Activated T-cell treated with anti-CD3 and anti-CD28 coated beads for 4 hours (primary cell): Measurements from ENCODE around the gene LKAAEAR1.
"Not testable (repeated sequence)": the region's sequence is repeated elsewhere in the genome, so short reads cannot be mapped to it uniquely, and the experiment has no call there.

ENCODE experiments used
- DNase-seq: peaks from one replicate; pipeline ENCODE4 v3.0.0-alpha.2; 2020

Gene LKAAEAR1

DNA sequence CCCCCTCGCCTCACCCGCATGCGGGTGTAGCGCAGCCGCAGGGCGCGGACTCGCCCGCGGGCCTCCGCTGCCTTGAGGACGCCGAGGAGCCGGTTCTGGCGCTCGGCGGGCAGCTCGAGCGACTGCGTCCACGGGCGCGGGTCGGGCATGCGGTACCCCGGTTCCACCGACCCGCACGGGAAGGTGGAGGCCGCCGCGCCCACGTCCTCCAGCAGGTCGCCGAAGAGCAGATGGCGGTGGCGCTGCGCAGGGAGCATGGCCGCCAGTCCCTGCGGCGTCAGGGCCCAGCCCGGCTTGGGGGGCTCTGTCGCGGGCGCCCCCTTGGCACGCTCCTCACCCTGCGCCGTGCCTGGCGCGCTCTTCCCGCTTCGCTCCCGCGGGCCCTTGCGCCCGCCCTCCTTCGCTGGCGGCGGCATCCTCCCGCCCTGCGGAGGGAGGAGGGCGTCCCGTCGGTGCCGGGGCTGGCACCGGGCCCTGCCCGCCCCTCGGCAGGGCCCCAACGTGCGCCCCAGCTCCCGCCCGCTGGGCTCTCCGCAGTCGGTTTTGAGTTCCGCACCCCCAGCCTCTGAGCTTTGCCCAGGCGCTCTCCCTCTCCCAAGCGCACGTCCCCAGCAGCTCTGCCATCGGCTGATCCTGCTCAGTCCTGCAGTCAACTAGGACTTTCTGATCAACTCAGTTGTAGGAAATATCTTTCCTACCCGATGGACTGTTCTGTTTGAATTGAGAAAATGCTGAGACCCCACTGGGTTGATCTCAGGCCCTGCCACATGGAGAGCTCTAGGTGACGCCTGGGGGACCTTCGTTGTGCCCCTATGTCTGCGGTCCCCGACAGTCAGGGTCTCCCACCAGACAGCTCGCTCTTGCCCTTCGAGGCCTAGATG is at the start of gene LKAAEAR1:
LKAAEAR1 (minus strand) TSS at position 595 of the 881 bp plus-strand sequence; CDS start at position 416, 179 bp downstream.
- DNase-seq, result no peak

GRCh38 chr20:64131406-64131805 is 47.2 kb upstream of the LKAAEAR1 start:
- DNase-seq, result no peak

DNA sequence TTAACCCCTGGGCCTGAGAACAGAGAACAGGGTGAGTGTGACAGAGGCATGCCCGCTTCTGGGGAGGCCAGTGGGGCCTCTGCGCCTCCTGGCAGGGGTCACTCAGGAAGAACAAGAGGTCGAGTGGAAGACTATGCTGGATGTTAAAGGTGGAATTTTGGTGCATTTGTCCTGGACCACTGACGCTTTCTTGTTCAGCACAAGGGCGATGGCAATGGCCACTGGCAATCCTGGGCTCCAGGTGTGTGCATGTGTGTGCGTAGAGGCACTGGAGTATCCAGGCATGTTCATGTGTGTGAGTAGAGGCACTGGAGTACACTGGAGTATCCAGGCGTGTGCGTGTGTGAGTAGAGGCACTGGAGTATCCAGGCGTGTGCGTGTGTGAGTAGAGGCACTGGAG is 46.7 kb upstream of the LKAAEAR1 start:
- DNase-seq, result no peak

DNA sequence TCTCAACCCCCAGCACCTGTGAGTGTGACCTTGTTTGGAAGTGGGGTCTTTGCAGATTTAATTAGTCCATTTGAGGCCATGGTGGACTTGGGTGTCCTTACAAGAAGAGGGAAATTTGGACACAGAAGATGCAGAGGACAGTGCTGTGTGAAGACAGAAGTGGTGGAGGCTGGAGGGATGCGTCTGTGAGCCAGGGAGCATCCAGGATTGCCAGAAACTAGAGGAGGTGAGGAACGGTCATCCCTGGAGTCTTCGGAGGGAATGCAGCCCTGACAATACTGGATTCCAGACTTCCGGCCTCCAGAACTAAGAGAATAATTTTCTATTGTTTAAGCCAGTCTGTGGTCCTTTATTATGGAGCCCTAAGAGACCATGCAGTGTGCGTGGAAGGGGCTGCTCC is 46.1 kb upstream of the LKAAEAR1 start:
- no peak for DNase-seq

- no peak for DNase-seq
Observed at GRCh38 chr20:64129146-64129782, 45.1 kb upstream of the LKAAEAR1 start.

GRCh38 chr20:64123517-64123916 is 39.3 kb upstream of the LKAAEAR1 start:
- not testable (repeated sequence) for DNase-seq

DNA sequence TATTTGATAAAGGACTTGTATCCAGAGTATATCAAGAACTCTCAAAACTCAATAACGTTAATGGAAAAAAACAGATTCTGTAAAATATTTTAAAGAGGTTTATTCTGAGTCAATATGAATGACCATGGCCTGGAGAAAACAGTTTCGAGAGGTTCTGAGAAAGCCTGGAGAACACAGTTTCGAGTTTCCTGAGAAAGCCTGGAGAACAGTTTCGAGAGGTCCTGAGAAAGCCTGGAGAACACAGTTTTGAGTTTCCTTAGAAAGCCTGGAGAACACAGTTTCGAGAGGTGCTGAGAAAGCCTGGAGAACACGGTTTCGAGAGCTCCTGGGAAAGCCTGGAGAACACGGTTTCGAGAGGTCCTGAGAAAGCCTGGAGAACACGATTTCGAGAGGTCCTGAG is 38.7 kb upstream of the LKAAEAR1 start:
- DNase-seq, result not testable (repeated sequence)

DNA sequence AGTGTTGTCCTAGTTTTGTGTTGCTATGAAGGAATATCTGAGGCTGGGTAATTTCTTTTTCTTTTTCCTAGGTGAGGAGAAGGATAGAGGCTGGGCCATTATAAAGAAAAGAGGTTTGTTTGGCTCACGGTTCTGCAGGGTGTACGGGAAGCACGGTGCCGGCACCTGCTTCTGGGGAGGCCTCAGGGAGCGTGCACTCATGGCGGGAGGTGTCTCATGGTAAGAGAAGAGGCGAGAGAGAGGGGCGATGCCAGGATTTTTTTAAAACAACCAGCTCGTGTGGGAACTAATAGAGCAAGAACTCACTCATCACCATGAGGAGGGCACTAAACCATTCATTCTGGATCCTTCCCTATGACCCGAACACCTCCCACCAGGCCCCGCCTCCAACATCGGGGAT is 37.4 kb upstream of the LKAAEAR1 start:
- DNase-seq, result no peak

- DNase-seq, result no peak
Observed at GRCh38 chr20:64119681-64120341, 35.6 kb upstream of the LKAAEAR1 start.

DNA sequence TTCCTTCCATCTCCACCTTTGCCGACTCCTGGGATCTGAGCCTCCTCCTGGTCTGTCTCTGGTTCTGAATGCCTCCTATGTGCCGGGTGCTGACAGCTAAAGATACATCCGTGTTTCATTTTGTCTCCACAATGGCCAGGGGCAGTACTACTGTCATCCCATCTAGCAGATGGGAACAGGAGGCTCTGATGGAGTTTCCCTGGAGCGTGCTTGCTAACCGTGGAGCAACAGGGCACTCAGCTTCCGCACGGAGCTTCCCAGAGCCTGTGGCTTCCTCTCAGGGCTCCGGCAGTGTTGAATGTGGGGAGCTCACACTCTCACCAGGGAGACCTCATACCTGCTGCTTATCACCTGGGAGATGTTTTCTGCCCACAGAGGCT is 35.1 kb upstream of the LKAAEAR1 start:
- no peak for DNase-seq

DNA sequence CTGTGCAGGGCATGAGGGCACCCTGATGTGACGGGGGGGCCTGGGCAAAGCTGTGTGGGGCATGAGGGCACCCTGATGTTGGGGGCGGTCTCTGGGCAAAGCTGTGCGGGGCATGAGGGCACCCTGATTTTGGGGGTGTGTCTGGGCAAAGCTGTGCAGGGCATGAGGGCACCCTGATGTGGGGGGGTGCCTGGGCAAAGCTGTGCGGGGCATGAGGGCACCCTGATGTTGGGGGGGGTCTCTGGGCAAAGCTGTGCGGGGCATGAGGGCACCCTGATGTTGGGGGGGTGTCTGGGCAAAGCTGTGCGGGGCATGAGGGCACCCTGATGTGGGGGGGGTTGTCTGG is 33.2 kb upstream of the LKAAEAR1 start:
- DNase-seq, result not testable (repeated sequence)

DNA sequence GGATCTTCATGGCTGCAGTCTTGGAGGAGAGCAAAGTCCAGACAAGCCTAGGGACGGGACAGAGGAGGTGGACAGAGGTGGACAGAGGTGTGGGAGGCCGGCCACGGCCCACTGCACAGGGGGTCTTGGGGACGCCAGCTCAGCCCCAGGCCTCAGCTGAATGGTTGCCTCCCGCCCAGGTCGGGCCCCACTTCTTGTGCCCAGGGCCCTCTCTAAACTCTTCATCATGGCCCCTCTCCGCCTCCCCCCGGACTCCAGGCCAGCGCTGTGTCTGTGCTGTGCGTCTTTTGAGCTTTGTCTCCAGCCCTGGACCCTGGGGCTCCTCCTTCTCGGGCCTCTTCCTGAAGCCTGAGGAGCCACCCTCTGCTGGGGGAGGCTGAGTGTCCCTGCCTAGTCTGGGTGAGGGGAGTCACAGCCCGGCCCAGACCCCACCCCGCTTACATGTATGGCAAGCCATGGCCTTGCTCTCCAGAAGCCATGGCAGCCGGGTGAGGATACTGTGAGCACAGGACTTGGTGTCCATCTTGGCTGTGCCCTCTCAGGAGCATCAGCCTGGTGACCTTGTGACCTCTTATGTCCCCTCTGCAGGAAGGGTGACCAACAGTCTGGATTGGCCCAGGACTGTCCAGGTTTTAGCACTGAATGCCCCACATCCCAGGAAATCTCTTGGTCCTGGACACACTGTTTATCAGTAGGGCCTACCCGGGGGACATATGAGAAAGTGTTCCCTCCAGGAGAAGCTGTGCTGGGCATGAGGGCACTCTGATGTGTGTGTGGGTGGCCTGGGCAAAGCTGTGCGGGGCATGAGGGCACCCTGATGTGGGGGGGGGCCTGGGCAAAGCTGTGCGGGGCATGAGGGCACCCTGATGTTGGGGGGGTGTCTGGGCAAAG is 32.6 kb upstream of the LKAAEAR1 start:
- no peak for DNase-seq

GRCh38 chr20:64116016-64116415 is 31.8 kb upstream of the LKAAEAR1 start:
- no peak for DNase-seq

GRCh38 chr20:64115171-64115911 is 31.1 kb upstream of the LKAAEAR1 start:
- DNase-seq, result no peak

- no peak for DNase-seq
Observed at GRCh38 chr20:64114356-64114971, 30.3 kb upstream of the LKAAEAR1 start.

DNA sequence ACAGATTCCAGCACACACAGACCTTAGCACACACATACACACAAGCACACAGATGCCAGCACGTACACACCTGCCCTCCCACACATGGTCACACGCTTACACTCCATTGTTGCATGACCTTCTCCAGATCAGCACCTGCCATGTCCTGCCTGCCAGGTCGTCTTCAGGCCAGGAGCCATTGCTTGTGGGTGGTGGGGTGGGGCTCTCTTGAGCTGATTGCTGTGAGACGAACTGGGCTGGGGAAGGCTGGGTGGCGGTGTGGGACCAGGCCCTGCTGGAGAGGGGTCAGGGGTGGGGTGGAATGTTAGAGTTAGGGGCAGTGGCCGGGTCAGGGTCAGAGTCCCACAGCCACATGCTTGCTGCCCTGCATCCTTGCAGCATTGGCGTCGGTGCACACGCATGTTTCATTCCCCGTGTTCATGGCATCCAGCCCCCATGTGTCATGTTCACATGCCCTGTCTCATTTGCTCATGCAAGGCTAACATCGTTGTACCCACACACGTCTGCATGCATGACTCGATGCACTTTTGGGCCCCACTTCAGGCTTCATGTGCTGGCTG is 29.7 kb upstream of the LKAAEAR1 start:
- no peak for DNase-seq

DNA sequence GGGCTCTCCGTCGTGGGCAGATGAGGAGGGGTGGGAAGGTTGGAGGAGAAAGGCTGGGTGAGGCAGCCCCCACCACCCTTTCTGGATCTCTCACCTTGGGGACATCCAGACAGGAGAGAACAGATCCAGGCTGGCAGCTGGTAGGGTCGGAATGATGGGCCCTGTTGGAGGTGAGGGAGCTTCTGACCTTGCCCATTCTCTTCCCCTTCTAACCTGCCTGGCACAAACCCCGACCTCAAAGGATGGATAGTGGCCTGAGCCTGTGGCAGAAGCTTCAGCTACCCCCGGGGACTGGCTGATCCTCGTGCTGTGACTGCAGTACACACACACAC is 29.2 kb upstream of the LKAAEAR1 start:
- DNase-seq, result no peak

- no peak for DNase-seq
Observed at GRCh38 chr20:64112691-64113443, 28.7 kb upstream of the LKAAEAR1 start.

DNA sequence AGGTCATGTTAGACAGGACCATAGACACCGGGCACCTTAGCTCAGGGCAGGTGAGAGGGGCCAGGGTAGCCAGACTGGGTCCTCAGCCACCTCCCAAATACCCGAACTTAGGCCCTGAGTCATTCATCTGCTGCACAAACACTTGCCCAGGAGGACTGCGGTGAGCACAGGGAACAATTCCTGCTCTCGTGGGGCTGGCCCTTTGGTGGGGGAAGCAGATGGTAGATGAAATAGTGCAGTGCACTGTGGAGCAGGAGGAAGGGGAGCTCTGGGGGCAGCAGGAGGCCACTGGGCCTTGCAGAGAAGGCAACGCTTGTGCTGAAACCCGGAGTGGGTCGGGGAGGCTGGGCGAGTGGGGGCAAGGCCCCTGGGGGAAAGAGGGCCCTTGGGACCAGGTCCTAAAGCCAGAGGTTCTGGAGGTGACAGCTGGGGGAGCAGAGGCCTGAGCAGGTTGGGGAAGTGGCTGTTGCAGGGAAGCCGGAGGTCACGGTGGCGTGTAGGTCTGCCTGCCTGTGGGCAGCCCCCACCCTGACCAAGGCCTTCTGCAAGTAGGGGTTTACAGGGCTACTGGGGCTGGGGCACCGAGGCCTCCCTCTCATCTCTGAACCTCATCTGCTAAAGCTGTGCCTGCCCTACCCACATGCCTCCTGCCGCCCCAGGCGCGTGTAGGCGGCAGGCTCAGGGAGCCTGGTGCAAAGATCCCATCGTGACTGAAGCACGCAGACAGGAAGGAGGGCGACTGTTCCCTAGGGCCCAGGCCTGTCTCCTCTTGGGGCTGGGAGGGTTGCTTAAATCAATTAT is 27.8 kb upstream of the LKAAEAR1 start:
- DNase-seq, result no peak
